A673 (cell line): ENCODE measurements around the gene MEP1A.

Experiments
- EZH2 ChIP-seq: fragments of 200-600 bp; sonication (generic); IDR thresholded peaks from 2 replicates; pipeline ENCODE4 v1.6.1; 2017; ENCODE audit warnings: borderline replicate concordance, low read depth, mild to moderate bottlenecking, mixed read lengths, antibody characterized with exemption, low read length; ENCODE audit not compliant: poor library complexity, severe bottlenecking
- TF ChIP-seq, protein P1 (sequence below): fragments of 300-800, 200-600 bp; sonication (generic); conservative IDR thresholded peaks from 2 replicates; pipeline ENCODE4 v1.5.1; 2017; ENCODE audit warnings: low read depth, mild to moderate bottlenecking, antibody characterized with exemption, low read length, moderate library complexity, mixed read lengths

DNA sequence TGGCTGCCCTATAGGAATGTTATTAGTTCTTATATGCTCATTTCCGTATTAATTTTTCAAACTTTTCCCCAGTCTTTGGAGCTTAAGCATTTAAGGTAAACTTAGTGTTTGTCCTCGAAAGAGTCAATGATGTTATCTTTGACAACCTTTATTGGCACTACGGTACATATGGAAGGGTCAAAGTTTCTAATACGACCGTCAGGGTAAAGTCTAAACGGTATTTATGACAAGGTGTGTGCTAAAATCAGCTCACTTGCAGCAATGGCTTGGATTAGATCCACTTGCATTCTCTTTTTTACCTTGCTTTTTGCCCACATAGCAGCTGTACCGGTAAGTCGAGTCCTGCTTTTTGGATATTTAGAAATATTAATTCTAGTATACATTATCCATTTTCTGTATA is at the start of gene MEP1A:
- no peak for TF ChIP-seq EZH2
- TF ChIP-seq, protein P1, sequence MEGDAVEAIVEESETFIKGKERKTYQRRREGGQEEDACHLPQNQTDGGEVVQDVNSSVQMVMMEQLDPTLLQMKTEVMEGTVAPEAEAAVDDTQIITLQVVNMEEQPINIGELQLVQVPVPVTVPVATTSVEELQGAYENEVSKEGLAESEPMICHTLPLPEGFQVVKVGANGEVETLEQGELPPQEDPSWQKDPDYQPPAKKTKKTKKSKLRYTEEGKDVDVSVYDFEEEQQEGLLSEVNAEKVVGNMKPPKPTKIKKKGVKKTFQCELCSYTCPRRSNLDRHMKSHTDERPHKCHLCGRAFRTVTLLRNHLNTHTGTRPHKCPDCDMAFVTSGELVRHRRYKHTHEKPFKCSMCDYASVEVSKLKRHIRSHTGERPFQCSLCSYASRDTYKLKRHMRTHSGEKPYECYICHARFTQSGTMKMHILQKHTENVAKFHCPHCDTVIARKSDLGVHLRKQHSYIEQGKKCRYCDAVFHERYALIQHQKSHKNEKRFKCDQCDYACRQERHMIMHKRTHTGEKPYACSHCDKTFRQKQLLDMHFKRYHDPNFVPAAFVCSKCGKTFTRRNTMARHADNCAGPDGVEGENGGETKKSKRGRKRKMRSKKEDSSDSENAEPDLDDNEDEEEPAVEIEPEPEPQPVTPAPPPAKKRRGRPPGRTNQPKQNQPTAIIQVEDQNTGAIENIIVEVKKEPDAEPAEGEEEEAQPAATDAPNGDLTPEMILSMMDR: no peak
